SKM-1 treated with dmso at 0.1 percent for 144 hours (cell line): ENCODE results near the gene BHLHA9.
"Not testable (repeated sequence)": the region's sequence is repeated elsewhere in the genome, so short reads cannot be mapped to it uniquely, and the experiment has no call there.

Source experiments
- DNase-seq: peaks from one replicate; lab custom pipeline; 2025; ENCODE audit not compliant: unreplicated experiment; lab: John Stamatoyannopoulos, UW

The BHLHA9 gene

GRCh38 chr17:1299552-1300370 lies 29.5 kb downstream of the BHLHA9 start:
- no peak for DNase-seq

GRCh38 chr17:1300371-1300905 lies 30.2 kb downstream of the BHLHA9 start:
- no peak for DNase-seq

GRCh38 chr17:1301546-1301945 lies 31.3 kb downstream of the BHLHA9 start:
- DNase-seq = no peak

GRCh38 chr17:1302761-1303160 lies 32.5 kb downstream of the BHLHA9 start:
- DNase-seq = no peak

GRCh38 chr17:1304522-1304921 lies 34.3 kb downstream of the BHLHA9 start:
- no peak for DNase-seq

- DNase-seq = no peak
These were observed 34.8 kb downstream of the BHLHA9 start for GRCh38 chr17:1304962-1305563.

GRCh38 chr17:1307829-1308228 lies 37.6 kb downstream of the BHLHA9 start:
- DNase-seq = not testable (repeated sequence)

- DNase-seq = no peak
These were observed 42.1 kb downstream of the BHLHA9 start for GRCh38 chr17:1312261-1312870.

- DNase-seq = no peak
These were observed 43.2 kb downstream of the BHLHA9 start for GRCh38 chr17:1313270-1314005.

GRCh38 chr17:1315409-1315808 lies 45.2 kb downstream of the BHLHA9 start:
- DNase-seq = no peak

GRCh38 chr17:1315891-1316403 lies 45.7 kb downstream of the BHLHA9 start:
- no peak for DNase-seq
